GF-D8 (cell line): Measurements from ENCODE around the gene VWC2L.

Experiments used
- DNase-seq: peaks from one replicate; lab custom pipeline; 2025; lab: John Stamatoyannopoulos, UW

The VWC2L gene

GRCh38 chr2:214469728-214470127, 58.9 kb downstream of the VWC2L start:
- DNase-seq, result no peak

GRCh38 chr2:214471382-214471781, 60.5 kb downstream of the VWC2L start:
- DNase-seq, result no peak

GRCh38 chr2:214471990-214472389, 61.1 kb downstream of the VWC2L start:
- no peak for DNase-seq

GRCh38 chr2:214477305-214477704, 66.5 kb downstream of the VWC2L start:
- DNase-seq, result no peak

- DNase-seq, result no peak
These were observed 70.3 kb downstream of the VWC2L start for GRCh38 chr2:214481204-214481603.

- DNase-seq, result no peak
These were observed 71.9 kb downstream of the VWC2L start for GRCh38 chr2:214482728-214483127.

- DNase-seq, result no peak
These were observed 73.4 kb downstream of the VWC2L start for GRCh38 chr2:214484239-214484638.

- no peak for DNase-seq
These were observed 73.8 kb downstream of the VWC2L start for GRCh38 chr2:214484701-214485100.

GRCh38 chr2:214489181-214489580, 78.3 kb downstream of the VWC2L start:
- DNase-seq, result no peak

GRCh38 chr2:214489702-214490101, 78.8 kb downstream of the VWC2L start:
- DNase-seq, result no peak

GRCh38 chr2:214492152-214492551, 81.3 kb downstream of the VWC2L start:
- DNase-seq, result no peak

GRCh38 chr2:214492608-214493007, 81.8 kb downstream of the VWC2L start:
- no peak for DNase-seq

GRCh38 chr2:214497489-214497888, 86.6 kb downstream of the VWC2L start:
- no peak for DNase-seq

- no peak for DNase-seq
These were observed 92.7 kb downstream of the VWC2L start for GRCh38 chr2:214503568-214503967.

- no peak for DNase-seq
These were observed 93.9 kb downstream of the VWC2L start for GRCh38 chr2:214504599-214505376.

- no peak for DNase-seq
These were observed 96.2 kb downstream of the VWC2L start for GRCh38 chr2:214507032-214507431.

GRCh38 chr2:214514704-214515103, 103.8 kb downstream of the VWC2L start:
- DNase-seq, result no peak

- no peak for DNase-seq
These were observed 104.3 kb downstream of the VWC2L start for GRCh38 chr2:214515111-214515510.

GRCh38 chr2:214519258-214519818, 108.5 kb downstream of the VWC2L start:
- DNase-seq, result no peak

GRCh38 chr2:214529021-214529420, 118.2 kb downstream of the VWC2L start:
- DNase-seq, result no peak

GRCh38 chr2:214529514-214529913, 118.7 kb downstream of the VWC2L start:
- no peak for DNase-seq

GRCh38 chr2:214533541-214533940, 122.7 kb downstream of the VWC2L start:
- DNase-seq, result no peak

GRCh38 chr2:214536625-214537024, 125.8 kb downstream of the VWC2L start:
- DNase-seq, result no peak

GRCh38 chr2:214537929-214538328, 127.1 kb downstream of the VWC2L start:
- no peak for DNase-seq
